Fibroblast of skin of right quadriceps (primary cell): ENCODE results near the gene CHST1.

Experiments used
- DNase-seq: peaks from one replicate; pipeline ENCODE4 v3.0.0-alpha.2; 2013

Gene CHST1, protein sequence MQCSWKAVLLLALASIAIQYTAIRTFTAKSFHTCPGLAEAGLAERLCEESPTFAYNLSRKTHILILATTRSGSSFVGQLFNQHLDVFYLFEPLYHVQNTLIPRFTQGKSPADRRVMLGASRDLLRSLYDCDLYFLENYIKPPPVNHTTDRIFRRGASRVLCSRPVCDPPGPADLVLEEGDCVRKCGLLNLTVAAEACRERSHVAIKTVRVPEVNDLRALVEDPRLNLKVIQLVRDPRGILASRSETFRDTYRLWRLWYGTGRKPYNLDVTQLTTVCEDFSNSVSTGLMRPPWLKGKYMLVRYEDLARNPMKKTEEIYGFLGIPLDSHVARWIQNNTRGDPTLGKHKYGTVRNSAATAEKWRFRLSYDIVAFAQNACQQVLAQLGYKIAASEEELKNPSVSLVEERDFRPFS

DNA sequence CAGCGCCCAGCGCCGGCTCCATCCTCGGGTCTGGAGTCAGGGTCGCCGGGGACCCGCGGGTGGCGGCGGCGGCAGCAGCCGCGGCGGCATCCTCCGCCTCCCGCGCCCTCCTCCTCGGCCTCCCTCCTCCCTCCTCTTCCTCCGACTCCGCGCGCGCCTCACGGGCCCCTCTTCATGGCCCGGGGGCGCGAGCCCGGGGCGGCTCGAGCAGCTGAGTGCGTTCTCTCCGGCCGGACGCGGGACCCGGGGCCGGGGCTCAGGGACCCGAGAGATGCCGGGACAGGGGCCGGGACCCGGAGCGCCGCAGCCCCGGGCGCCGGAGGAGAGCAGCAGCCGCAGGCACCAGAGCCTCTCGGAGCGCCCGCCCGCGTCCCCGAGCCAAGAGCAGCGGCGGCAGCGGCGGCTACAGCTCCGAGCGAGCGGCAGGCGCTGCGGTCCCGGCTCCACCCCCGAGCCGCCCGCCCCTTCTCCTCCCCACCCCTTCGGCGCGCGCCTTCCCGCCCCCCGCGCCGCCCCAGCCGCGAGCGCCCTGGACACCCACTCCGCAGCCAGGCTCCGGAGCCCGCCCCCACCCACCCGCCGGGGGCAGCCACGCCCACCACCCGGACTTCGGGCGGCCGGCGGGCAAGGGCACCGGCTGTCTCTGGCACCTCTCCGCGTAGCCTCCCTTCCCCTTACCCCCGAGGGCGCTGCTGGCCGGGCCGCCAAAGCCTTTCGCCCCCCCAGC is at the start of gene CHST1:
TSS of gene CHST1 (minus strand) at position 417 of the 727 bp plus-strand sequence. CDS start 14,699 bp downstream, outside the sequence.
- peak; percentile 22 for DNase-seq

DNA sequence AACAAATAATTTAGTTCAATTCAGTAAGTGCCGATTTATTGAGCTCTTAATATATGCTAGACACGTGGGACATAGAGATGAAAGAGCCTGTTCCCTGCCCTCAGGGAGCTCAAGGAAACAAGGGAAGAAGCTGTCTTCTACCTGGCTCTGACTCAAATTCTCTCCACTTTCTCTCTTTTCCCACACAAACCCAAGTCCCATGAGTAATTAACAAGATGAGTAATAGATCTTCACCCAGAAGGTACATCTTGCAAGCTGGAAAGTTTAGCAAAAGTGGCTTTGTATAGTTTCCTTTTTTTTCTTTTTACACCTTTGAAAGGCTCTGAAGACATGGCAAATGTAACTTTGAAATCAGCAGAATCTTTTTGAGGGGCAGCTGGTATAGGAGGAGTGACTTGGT is 48.2 kb upstream of the CHST1 start:
- DNase-seq: no peak

DNA sequence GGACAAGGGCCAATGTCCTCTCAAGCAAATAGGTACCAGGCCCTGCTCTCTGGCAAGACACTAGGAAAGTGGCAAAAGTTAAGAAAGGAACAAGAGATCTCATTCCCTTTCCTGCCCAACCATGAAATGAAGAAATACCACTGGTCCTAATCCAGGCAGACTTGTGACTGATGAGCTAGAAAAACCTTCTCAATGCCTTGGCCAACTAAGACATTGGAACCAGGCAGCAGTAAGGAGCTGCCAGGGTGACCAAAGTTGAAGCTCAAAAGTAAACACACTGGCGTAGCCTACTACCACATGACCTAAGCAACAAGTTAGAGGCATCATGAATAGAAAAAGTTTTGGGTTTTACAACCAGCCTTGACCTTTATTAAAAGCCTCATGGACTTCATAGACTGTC is 45.1 kb upstream of the CHST1 start:
- DNase-seq: no peak

DNA sequence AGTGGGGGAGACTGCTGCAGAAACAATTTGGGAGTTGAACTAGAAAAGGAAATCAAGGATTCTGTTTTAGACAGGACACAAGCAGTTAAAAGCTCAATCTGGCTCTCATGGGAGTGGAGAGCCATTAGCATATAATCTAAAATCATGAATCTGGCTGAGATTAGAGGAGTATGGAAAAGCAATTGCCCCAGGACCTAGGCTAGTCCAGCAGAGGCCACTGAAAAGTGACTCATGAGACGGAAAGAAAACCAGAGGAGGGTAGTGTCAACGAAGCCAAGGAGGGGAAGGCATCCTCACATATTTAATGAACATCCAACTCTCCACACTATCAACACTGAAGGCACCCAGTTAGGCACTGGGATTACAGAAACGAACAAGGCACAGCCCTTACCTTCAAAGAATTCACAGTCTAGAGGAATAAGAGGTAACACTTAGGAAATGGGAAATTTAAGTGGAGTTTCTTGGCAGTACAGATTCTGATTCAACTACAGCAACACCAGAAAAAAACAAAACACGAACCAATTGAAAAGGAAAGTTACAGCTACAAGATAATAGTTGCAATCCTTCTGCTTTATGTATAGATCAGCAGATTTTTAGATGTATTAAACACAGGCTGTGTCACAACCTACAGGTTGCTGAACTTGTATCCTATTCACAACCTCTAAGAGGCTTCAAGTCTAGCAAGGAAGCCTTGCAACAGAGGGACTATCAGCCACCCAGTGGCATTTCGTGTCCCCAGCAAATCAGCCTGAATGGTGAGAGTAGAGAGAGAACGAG is 43.7 kb upstream of the CHST1 start:
- DNase-seq: no peak

DNA sequence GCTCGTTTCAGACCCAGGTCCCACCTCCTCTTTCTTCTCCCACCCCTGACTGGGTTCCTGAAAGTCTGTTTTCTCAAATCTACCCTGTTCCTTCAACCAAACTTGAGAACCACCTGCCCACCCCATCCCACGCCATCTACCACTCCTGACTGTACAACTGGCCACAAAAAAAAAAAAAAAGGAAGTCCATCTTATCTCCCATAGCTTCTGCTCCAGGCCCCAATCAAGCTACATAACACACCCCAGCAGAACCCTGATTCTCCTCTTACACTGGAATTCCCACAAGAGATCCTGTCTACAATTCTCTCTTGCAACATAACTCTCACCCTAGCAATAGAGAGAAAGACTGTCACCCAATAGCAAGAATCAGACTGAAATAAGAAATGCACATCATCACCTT is 39.2 kb upstream of the CHST1 start:
- no peak for DNase-seq

DNA sequence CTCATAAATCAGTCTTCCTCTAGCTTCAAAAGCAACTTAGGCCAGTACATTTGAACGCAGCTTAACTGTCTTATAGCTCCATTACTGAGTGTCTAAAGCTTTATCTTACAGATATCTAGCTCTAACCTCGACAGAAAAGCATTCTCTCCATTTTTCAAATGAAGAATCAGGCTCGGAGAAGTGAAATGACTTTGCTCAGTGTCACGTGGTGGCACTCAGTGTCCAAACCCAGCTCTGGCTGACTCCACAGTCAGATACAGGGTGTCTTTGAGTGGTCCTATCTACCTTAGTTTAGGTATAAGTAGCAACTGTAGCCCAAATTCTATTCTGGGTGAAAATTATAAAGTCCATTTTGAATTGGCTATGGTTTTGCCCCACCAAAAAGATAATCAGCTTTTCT is 38.7 kb upstream of the CHST1 start:
- DNase-seq: no peak

DNA sequence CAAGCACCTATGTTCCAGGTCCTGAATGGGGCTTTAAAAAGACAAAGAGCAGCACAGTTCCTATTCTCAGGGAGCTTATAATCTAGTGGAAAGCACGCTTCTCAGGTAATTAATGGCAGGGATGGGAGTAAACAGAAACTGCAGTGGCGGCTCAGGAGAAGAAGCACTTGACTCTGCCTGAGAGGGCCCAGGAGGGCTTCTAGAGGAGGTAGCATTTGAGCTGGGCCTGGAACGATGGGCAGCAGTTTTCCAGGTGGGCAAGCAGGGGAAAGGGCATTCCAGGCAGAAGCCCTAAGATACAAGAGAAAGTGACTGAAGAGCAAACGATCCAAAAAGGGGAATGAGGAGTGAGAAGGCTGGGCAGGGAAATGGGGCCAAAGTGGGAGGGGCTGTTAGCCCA is 37.1 kb upstream of the CHST1 start:
- DNase-seq: no peak

DNA sequence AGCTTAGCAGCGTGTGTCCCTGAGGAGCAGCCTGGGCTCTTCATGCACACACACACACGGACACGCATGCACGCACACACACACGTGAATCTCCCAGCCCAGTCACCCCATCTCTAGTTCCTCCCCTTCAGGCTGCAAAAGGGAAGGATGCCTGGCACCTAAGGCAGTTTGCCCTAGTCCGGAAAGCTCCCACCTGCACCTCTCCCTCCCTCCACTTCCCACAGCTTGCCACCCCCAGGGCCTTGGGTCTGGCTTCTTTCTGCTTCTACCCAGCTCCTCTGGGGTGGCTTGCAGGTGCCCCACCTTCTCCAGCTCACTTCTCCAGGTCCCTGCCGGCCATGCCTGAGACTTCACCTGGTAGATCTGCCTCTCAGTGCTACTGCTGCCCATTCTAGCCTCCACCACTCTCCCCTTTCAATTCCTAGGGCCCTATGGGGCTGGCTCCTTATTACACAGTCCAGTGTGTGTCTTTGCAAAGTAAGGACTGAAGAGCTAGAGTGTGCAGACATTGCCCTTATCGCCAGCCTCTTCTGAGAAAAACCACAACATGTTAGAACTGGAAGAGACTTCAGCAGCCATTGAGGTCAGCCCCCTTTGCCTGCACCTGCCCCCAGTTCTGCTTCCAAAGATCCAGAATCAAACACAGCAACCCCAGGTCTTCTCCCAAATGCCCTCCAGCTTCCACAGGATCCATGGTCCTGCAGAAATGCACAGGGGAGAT is 33.5 kb upstream of the CHST1 start:
- DNase-seq: no peak

DNA sequence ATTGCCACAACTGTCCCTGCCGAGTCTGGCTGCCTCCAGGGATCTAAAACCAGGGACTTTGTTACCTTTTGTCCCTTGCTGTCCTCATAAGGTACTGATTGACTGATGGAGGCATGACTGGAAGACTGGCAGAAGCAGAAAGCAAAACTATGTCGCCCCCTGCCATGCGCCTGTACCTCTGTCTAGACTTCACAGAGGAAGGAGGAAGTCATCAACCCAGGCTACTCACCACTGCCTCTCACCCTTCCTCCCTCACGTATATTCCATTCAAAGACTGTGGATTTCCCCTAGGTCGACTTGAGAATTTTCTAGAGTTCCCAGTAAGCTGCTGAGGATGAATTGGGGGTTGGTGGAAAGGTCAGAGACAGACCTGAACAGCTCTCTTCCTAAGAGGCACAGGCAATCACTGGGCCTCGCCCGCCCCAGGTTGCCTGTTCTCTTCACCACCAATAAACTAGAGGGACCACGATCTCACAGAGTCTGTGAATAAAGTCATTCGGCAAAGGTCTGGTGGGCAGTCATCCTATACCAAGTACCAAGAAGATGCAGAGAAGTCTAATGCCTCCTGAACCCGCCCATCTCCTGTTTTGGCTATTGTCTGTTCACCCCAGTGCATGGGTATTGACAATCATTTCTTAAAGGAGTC is 27.5 kb upstream of the CHST1 start:
- DNase-seq: no peak

DNA sequence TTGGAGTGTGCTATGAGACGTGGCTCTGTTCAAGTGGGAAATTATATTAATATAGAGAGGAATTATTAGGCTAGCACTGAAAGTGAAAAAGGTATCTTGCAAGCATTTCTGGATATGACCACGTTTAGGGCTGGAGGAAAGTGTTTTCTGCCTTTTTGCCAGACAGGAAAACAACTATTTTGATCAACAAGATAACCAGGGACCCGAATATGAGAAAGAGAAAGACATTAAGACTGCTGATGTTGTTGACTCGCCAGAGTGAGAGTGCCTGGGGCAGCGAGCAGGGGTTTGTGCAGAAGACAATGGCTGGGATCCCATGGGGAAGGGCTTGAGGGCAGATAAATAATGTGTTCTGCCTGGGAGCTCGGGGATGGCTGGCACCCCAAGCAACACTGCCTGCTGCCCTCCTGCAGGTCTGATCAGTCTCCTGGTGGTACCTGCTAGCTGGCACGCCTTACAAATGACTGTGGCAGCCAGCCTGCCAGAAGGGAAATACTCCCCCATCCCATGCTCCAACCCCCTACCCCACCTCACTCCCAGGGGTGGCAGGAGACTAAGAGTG is 23.1 kb upstream of the CHST1 start:
- no peak for DNase-seq

DNA sequence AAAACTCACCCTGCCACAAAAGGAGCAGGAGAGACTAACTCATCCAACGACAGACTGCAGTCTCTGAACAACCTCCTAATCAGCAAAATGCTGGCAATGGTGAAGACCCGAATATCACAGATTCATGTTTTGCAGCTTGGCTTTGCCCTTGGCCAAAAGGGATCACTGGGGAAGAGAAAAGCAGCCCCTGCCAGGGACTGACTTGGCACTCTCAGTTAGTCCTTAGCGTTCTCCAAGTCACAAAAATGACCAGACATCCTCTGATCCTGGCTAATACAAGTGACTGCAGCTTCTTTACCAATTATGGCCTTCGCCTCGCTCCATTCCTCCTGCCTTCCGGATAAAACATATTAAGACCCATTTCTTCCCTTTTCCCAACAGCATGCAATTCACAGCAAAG is 22.4 kb upstream of the CHST1 start:
- DNase-seq: no peak

DNA sequence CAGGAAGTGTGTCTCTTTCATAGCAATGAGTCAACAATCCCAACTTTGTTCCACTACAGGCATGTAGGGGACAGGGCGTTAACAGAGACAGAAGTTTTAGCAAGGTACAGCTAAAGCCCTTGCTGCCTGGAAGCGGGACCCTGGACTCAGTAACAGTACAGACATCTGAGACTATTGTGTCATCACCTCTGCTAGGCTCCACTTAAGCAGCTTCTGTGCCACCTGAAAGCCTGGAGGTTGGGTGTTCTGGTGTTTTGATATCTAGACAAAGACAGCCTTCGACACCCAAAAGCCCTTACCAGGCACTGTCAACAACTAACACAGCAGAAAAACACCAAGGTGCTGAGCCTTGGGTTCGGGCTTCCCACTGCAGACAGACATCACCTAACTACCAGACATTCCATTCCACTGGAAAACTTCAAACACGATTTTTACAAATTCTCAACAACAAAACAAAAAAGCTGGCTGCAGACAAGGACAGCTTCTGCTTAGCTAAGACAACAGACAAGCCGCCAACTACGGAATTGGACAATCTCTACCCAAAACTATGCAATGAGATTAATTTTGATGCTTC is 20.6 kb upstream of the CHST1 start:
- DNase-seq: no peak

DNA sequence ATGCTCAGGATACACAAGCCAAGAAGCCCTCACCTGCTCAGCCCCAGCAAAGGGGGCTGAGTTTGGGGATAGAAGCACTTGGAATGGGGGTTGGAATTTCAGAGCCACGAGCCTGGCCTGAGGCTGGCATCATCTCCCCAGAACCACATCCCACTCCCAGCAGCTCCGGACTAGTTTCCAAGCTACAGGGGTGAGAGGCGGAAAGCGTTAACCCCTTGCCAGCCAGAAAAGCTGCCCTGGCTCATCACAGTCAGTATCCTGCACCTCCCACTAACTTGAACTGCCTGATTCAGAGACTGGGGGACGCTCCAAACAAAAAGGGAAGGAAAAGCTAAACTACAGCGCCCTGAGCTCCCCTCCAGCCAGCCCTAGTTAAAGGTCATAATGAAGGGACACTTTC is 19.0 kb upstream of the CHST1 start:
- DNase-seq: no peak

DNA sequence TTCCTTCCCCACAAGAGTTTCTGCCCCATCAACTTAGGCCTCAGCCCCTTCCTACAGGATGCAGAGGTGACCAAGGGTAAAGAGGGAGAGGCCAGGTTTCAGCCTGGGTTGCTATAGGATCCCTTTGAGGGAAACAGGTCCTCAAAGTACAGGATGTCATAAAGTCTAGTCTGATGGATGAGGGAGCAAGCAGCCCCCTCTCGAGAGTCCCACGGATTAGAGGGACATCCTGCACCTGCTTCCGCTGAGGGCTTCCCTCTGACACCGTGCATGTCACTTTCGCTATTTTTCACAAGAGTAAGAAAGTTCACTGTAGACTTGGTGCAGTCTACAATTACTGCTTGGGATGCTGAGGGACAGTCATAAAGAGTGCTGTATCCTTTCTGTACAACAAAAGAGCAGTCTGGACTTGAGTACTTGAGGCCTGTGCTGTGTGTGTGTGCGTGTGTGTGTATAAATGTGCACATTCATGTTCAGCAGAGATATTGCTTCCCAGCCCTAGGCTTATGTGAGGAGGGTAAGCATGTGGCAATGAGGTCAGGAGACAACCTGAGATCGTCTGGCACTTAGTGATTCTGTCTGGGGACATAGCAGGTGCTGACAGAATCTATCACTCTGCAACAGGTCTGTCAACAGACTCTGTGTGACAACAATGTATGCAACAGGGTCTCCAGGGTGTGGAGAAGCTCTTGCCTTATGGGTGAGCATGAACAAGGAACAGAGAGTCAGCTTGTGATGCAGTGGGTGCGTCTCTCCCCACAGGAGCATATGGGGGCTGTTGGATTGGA is 18.0 kb upstream of the CHST1 start:
- no peak for DNase-seq

DNA sequence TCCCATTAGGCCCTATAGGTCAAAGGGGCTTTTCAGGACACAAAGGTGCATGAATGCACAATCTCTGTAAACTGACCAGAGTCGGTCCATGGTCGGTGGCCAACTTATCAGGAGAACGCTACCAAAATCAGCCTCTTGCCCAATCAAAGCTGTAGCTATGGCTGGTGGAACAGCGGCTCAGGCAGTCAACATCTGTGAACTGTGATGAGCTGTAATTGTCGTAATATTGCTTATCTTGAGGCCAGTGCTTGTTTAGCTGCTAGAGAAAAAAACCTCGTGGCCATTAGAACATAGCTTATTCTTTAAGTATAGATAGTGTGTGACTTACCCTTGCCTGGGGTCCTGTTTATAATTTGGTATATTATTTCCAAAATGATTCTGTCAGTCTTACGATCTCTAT is 14.4 kb upstream of the CHST1 start:
- no peak for DNase-seq

DNA sequence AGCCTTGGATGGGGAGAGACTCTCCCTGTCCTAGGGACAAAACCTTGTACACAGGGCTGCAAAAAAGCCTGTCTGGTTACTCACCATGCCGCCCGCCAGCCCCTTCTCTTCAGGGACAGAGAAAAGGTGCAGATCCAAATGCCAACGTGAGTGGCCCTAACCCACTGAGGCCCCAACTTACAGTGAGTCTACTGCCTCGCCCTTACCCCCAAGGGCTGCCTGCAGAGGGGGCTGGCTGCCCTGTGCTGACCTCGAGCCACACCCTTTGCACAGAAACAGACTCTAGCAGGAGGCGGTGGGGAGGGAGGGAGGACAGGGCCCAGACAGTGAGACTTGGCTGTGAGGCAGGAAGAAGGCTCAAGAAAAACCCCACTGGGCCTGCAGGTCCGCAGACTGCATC is 13.6 kb upstream of the CHST1 start:
- no peak for DNase-seq

DNA sequence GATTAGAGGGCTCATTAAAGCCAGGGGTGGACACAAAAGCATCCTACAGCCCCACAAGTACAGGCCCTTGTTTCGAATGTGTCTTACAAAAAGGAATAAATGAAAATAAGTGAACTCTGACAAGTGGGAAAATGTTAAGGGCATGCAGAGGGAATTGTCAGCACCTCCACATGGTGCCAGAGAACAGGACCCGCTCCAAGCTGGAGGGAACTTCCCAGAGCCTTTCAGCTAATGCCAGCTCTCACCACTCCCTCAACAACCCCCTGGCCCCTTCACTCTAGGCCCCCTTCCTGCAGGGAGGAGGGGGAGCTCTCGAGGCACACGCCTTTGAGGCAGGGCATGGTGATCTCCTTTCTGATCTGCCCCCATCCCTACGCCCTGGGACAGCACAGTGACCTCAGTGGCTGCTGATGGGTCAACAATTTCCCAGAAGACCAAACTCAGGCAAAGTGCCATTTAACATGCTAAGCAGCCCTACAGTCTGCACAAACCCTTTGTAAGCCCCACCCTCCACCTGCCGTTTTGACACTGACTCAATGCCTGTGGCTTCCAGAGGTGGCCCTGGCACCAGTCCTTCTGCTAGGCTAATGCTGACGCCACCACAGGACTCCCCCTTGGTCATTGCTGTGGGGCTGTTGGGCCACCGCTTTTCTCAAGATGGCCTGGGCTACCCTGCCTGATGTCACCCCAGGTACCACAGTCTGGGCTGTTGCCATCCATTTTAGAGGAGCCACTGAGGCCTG is 12.5 kb upstream of the CHST1 start:
- DNase-seq: no peak

DNA sequence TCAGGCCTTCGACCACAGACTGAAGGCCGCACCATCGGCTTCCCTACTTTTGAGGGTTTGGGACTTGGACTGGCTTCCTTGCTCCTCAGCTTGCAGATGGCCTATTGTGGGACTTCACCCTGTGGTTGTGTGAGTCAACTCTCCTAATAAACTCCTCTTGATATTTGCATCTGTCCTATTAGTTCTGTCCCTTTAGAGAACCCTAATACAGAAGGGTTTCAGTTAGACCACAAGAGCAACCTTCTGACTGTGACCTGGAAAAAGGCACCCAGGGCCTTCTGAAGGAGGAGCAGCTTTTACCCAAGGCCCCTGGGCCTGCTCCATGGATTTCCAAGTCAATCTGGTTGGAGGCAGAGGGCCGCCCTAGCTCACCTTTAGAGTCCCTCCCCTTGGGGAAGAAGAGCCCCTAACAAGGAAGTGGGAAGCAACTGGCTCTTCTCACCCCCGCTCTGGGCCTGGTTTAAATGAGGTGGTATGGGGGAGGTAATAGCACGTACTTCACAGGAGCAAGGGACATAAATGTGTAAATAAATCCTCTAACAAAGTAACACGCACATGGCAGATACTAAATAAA is 11.2 kb upstream of the CHST1 start:
- no peak for DNase-seq

DNA sequence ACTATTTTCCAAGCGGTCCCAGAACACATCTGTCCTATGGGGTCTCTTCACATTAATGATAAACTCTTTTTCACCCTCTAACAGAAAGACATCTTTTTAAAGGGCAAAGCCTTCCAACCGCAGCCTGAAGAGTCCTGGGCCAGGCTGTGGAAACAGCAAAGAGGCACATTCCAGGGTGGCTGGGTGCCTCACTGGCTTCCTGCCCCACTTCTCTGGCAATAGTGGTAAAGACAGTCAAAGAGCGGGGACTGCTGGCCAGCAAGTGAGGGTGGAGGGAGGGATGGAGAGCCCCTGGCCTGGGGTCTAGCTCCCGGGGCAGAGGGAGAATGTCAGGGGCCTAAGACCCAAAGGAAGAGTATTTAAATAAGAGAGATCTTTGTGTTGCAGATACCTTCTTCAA is 10.2 kb upstream of the CHST1 start:
- DNase-seq: no peak
